ENCODE results near the gene ARMH1.

DNA sequence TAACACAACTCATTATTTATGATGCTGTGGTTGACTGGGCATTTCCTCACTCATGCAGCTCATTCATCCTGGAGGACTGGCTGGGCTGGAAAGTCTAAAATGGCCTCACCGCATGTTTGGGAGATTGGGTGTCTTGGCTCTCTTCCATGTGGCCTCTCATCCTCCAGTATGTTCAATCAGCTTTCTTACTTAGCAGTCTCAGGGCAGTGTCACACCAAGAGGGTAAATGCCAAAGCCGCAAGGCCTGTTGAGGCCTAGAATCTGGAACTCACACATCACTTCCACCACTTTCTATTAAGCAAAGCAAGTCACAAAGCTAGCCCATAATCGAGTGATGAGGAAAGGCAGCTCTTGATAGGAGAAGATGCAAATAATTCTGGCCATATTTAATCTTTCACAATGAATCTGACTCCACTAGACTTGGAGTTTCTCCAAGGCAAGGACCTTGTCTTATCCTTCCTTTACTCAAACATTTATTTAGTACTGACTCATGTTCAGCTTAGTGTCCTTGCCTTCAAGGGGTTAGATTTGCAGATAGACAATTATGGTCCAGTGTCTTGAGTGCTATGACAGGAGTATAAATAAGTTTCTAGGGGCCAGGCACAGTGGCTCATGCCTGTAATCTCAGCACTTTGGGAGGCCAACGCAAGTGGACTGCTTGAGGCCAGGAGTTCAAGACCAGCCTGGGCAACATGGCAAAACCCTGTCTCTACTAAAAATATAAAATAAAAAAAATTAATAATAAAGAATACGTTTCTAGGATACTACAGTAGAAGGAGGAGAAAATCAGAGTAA is 45.4 kb upstream of the ARMH1 start:
- TF ChIP-seq, protein P1, sequence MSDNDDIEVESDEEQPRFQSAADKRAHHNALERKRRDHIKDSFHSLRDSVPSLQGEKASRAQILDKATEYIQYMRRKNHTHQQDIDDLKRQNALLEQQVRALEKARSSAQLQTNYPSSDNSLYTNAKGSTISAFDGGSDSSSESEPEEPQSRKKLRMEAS (IDR thresholded peaks at IDR 0.05), result no peak
- TF ChIP-seq, protein P2, sequence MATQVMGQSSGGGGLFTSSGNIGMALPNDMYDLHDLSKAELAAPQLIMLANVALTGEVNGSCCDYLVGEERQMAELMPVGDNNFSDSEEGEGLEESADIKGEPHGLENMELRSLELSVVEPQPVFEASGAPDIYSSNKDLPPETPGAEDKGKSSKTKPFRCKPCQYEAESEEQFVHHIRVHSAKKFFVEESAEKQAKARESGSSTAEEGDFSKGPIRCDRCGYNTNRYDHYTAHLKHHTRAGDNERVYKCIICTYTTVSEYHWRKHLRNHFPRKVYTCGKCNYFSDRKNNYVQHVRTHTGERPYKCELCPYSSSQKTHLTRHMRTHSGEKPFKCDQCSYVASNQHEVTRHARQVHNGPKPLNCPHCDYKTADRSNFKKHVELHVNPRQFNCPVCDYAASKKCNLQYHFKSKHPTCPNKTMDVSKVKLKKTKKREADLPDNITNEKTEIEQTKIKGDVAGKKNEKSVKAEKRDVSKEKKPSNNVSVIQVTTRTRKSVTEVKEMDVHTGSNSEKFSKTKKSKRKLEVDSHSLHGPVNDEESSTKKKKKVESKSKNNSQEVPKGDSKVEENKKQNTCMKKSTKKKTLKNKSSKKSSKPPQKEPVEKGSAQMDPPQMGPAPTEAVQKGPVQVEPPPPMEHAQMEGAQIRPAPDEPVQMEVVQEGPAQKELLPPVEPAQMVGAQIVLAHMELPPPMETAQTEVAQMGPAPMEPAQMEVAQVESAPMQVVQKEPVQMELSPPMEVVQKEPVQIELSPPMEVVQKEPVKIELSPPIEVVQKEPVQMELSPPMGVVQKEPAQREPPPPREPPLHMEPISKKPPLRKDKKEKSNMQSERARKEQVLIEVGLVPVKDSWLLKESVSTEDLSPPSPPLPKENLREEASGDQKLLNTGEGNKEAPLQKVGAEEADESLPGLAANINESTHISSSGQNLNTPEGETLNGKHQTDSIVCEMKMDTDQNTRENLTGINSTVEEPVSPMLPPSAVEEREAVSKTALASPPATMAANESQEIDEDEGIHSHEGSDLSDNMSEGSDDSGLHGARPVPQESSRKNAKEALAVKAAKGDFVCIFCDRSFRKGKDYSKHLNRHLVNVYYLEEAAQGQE (IDR thresholded peaks at IDR 0.05; ENCODE audit: low read depth), result no peak
- TF ChIP-seq EP300 (IDR thresholded peaks at IDR 0.05; ENCODE audit: borderline replicate concordance) (no peak), EGR1 (IDR thresholded peaks at IDR 0.05) (no peak)
